Measurements from ENCODE around the gene ZIM2.
"Not testable (repeated sequence)": the region's sequence is repeated elsewhere in the genome, so short reads cannot be mapped to it uniquely, and the experiment has no call there.

ZIM2 gene

DNA sequence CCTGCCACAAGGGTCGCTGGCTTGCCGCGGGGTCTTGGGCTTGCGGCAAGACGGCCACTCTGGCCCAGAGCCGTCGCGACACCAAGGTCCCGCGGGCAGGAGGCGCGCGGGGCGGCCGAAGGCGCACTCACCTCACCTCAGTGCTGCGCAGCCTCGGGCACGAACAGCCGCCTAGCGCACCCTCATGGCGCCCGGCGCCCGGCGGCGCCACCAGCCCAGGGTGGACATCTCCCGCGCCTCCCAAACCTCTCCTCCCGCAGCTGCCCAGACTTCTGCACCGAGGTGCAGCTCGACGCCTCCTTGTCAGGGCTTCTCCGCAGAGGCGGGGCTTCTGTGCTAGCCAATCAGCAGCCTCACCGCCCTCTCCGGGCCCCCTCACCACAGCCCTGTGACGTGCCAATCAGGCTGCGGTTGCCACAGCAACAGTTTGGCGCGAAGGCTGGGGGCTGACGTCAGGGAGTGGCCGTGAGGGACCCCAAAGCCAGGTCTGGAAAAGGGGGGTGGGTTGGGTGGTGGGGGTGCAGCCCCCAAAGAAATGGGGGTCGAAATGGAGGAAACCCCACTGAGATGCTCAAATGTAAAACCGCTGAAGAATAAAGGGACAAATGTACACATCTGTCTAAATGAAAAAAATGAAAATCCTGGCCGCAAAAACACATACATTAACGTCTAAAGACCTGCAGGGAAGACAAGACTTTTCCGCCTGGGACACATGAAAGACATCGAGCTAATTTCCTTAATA lies at the start of gene ZIM2, which contains the start of gene PEG3:
TSS of gene ZIM2 (minus strand) at position 276 of the 742 bp plus-strand sequence. CDS start 16,449 bp downstream, outside the sequence.
TSS of gene PEG3 (minus strand) at position 276 of the 742 bp plus-strand sequence. CDS start 16,071 bp downstream, outside the sequence.
- DNase-seq (ENCODE audit: low spot score) = no peak

DNA sequence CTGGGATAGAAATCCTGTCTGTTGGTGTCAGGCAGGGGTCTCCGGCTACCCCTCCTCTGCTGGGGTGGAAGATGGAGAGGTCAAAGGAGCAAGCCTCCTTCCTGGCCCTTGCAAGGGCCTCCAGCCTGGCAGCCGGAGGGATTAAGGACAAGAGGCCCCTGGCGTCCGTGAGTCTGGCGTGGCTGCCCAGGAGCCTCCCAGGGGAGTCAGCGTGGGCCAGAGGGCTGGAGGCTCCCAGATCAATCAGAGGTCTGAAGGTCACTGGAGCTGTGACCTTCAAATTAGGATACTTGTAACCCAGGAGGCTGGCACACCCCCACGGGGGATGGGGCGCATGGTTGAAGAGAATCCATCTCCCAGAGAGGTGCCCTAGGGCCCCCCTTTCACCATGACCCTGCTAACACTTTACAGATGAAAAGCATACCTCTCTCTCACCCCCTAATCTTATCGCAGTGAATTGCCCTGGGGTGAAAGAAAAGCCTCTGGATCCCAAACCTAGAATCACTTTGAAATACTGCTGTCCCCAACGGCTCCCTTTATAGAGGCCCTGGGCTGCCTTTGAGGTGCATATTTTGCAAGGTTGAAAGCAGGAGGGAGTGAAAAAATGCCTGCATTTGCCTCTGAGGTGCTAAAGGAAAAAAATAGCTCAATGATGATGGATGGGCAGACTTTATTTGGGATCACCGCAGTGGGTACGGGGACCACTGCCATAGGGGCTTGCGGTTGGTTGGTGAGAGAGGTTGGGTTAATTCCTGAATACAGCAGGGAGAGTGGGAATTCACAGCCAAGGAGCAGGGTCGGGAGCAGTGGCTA lies 44.9 kb upstream of the ZIM2 start:
- DNase-seq (ENCODE audit: low spot score) = no peak

DNA sequence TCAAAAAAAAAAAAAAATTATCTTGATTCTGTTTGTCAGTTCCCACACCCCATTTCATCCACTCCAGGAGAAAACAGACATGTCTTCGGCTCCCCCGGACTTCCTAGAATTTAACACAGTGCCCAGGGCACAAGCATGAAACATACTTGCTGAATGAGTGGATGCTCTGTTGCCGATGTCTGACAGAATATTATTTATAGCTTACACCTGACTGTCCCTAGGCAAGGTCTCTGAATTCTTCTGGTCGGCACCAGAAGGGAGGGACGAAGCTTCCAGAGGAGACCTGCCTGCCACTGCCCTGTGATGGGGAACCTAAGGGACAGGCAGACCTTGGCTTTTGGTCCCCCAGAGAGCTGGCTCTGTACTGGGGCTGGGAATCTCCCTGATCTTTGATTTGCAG lies 43.9 kb upstream of the ZIM2 start:
- no peak for DNase-seq (ENCODE audit: low spot score)

DNA sequence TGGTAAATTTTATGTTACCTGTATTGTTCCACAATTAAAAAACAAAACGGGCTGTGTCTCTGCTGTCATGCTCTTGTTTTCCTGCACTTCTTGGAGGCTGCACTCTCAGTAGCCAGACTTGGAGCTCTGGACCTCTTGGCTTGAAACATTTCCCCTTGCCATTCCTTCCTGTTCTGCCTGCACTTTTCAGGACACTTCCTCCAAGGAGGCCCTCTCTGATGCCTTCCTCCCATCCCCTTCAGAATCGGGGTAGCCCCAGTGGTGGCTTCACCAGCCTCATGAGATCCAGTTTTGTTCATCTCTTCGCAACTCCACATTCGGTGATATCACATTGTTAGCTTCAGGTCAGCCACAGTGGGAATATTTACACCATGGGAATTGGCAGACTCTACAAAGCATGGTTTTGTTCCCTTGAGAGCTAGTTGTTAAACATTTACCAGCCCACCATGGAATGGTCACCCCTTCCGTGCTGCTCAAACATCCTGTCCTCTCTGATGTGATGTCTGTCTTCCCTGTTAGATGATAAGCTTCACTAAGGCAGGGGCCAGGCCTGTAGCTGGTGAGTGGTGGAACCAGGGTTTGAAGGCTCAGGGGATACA lies 40.2 kb upstream of the ZIM2 start:
- no peak for DNase-seq (ENCODE audit: low spot score)

DNA sequence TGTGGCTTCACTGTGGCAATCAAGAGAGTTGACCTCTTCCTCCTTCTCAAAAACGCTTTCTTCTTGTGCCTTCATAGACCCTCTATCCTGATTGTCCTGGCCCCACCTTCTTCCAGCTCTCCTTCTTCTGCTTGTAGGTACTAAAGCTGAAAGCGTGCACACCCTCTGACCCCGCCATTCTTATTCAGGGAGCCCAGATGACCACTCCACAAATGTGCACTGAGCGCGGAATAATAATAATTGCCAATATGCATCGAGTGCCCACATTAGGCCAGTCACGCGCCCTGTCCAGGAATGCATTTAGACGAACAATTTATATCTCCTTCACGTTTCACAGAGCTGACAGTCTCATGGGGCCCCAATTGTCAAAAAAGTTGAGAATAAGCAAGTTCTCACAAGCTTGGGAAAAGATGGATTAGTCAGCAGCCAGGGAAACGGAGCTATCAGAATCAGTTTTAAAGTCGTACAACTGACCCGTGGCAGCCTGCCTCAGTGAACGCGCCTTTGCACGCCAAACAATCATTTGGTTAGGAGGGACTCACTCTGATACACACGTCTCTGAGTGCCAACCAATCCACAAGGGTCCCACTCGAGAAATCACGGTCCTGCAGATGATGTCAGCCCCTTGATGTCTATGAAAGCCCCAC lies 36.7 kb upstream of the ZIM2 start:
- DNase-seq (ENCODE audit: low spot score) = no peak

DNA sequence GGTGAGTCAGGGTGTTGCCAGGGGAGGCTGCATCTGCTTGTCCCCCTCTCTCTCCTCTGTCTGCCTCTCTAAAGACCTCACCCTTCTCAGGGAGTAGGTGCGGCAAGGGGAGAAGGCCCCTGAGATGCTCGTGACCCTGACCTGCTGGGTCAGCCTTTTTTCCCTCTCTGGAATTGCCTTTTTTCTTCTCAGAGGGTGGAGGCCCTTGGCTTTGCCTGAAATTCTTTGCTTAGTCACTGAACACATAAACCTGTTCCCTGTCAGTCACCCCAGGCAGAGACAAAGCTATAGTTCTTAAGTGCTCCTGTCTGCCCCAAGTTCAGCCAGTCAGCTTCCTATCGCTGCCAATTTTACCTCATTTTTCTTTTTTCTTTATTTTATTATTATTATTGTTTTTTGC lies 35.2 kb upstream of the ZIM2 start:
- DNase-seq (ENCODE audit: low spot score) = no peak

DNA sequence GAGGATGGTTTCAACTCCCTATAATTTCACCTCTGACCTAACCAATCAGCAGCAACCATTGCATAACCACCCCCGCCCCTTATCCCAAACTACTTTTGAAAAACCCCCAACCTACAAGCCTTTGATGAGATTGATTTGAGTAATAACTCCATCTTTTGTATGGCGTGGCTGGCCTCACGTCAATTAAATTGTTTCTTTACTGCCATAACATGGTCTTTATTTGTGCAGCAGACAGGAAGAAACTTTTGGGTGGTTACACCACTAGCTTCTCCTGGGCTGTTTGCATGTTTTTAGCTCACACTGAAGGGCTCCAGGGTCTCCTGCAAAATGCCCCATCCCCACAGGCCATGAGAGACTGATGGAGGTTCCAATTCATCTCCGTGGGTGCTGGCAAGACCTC lies 34.0 kb upstream of the ZIM2 start:
- no peak for DNase-seq (ENCODE audit: low spot score)

DNA sequence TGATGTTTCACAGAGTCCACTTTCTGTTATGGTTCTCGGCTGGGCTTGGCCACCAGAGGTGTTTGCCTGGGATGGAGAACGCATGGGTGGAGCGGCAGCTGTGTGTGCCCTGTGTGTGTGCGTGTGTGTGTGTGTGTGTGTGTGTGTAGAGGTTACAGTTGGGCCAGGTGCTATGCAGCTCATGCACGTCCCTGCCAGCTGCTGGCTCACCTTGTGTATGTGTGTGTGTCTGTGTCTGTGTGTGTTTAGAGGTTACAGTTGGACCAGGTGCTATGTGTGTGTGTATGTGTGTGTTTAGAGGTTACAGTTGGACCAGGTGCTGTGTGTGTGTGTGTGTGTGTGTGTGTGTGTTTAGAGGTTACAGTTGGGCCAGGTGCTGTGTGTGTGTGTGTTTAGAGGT lies 33.0 kb upstream of the ZIM2 start:
- no peak for DNase-seq (ENCODE audit: low spot score)

DNA sequence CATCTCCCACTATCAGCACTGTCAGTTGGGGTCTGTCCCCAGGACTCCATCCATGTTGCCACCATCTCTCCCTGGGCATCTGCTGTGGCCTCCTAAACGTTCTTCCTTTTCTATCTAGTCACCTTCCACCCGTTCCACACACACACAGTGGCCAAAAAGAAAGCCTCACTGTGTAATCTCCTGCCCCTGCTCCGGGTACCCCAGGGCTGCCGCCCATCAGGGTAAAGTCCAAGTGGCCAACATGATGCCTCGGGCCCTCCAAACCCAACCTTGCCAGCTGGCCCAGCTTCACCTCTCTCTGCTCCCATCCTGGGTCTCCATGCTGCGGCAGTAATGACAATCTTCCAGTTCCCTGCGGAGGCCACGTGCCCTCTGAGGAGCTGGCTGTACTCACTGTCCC lies 29.4 kb upstream of the ZIM2 start:
- no peak for DNase-seq (ENCODE audit: low spot score)

DNA sequence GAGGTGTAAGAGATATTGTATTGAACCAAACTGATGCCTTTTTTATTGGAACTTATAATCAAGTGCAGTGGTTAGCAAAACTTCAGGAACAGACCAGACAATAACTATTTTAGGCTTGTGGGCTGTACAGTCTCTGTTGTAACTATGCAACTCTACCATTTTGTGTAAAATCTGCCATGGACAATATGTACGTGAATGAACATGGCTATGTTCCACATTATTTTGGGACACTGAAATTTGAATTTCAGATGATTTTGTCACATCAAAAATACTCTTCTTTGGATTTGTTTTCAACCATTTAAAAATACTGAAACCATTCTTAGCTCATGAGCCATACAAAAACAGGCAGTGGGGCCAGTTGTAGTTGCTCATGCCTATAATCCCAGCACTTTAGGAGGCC lies 27.9 kb upstream of the ZIM2 start:
- DNase-seq (ENCODE audit: low spot score) = no peak

DNA sequence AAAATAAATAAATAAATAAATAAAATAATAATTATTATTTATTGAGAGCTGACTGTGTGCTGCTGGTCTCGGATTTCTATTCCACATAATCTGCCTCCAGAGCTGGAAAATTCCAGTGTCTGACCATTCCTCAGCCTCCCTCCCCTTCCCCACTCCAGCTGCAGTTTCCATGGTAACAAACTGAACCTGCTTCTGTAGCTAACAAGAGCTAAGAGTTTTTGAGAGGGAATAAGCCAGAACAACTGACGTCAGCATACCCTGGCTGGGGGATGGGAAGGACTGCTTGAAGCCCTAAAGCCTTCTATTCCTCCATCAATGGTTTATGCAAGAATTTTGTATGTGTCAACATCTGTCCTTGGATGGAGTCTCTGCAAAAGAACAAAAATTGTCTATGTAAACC lies 26.0 kb upstream of the ZIM2 start:
- no peak for DNase-seq (ENCODE audit: low spot score)

DNA sequence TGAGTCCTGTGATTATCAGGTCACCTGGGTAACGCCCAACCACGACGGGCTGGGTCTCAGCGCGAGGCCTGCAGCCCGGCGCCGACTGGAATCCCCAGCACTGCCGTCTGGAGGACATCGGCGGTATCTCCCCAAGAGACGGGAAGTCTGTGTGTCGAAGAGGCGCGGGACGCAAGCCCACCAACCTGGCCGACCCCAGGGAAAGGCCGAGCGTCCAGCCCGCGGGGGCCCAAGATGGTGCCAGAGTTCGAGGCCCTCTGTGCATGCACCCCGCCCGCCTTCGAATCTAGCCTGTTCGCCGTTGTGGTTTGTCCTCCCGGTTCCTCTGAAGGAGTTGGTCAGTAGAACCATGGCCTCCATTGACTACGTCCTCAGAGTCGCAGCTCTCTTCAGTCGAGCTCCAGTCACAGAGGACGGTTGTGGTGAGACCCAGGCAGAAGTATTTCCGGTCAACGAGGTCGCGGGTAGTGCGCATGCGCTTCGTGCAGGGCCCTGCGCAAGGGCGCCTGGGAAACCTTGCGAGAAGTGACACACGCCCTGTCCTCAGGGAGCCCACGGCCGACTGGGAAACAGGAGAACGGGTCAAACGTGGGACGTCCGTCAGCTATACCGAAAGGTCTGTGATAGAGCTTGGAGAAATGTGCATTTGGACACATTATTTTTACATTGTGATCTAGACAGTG lies 24.1 kb upstream of the ZIM2 start:
- DNase-seq (ENCODE audit: low spot score) = no peak

DNA sequence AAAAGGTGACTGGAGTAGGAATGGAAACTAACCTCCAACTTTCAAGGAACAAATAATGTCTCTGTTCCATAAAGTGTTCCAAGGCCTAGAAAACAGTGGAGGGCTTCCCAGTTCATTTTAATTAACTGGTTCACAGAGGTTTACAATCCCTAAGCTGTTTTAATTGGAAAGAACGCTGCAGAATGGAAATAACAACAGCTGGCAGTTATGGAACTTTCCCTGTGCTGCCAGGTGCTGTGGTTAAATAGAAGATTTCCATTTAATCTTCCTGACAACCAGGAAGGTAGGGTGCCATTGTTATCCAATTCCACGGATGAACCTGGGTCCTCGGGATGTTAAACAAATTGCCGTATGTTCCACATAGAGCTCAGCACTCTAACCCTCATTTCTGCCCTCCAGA lies 22.2 kb upstream of the ZIM2 start:
- no peak for DNase-seq (ENCODE audit: low spot score)

DNA sequence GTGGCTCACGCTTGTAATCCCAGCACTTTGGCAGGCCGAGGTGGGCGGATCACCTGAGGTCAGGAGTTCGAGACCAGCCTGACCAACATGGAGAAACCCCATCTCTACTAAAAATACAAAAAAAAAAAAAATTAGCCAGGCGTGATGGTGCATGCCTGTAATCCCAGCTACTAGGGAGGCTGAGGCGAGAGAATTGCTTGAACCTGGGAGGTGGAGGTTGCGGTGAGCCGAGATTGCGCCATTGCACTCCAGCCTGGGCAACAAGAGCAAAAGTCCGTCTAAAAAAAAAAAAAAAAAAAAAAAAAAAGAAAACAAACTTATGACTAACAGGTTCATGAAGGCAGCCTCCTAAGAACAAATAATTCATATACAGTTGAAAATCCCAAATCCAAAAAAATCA lies 19.9 kb upstream of the ZIM2 start:
- not testable (repeated sequence) for DNase-seq (ENCODE audit: low spot score)

DNA sequence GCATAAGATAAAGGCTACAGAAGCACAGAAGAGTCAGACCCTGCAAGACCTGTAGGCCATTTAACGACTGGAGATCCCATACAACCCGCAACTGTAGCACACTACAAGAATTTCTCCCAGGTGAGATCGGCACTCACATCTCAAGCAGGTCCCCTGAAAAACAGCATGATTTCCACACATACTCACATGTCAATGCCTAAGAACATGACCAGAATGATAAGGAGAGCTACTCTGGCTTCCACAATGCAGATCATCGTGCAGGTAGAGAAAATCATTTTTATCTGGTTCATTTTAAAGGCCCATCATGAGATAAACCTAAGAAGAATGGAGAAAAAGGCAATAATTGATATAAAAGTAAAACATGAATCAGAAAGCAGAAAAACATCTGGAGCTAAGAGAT lies 17.5 kb upstream of the ZIM2 start:
- DNase-seq (ENCODE audit: low spot score) = no peak

DNA sequence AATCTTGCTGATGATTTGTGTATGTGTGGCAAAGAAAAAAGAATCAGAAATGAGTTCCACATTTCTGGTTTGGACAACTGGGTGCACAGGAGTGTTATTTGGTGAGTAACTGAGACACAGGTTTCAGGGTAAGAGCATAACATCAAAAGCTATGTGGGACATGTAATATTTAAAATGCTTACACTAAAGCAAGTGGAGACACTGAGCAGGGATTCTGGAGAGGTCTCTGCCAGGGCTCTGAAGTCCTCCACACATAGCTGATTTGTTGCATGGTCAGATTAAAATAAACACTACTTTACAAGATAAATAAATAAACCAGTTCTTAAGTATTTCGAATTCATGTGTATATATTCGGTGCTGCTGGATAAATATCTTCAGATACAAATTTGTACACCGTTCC lies 16.3 kb upstream of the ZIM2 start:
- DNase-seq (ENCODE audit: low spot score) = no peak

DNA sequence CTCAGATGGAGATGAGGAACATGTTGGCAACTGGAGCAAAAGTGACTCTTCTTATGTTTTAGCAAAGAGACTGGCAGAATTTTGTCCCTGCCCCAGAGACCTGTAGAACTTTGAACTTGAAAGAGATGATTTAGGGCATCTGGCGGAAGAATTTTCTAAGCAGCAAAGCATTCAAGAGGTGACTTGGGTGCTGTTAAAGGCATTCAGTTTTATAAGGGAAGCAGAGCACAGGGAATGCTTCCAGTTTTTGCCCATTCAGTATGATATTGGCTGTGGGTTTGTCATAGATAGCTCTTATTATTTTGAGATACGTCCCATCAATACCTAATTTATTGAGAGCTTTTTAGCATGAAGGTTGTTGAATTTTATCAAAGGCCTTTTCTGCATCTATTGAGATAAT lies 11.8 kb upstream of the ZIM2 start:
- not testable (repeated sequence) for DNase-seq (ENCODE audit: low spot score)

DNA sequence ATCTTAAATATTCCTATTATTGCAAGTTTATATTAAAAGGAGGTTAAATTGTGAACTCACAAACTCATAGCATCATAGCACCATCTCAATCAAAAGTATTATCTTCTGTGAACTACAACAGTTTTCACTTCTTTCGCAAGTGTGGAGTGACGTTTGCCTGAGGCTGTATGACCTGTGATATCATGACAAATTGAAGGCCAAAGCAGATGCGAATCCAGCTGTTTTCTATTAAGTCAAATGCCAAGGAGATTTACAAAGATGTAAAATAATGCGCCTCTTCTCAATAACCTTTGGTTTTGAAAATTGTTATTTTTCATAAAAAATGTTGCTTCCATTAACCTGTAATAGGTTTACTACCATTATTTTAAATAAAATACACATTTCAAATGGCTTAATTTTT lies 7.6 kb upstream of the ZIM2 start:
- no peak for DNase-seq (ENCODE audit: low spot score)

DNA sequence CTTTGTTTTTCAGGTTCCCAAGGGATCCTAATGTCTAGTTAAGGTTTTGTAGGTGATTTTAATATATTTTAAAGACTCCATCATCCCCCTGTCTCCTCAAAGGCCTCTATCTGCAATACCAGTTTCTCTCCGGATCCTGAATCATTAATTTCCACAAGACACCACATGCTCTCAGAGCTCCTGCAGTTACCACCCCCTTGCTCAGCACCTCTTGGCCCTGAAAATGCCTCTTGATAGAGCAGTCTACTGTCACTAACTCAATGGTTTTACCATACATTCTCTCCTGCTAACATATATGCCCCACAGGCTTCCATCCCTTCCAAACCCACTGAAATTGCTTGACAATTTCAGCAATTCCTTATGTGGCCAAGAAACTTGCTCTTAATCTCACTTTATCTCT lies 1.9 kb upstream of the ZIM2 start:
- DNase-seq (ENCODE audit: low spot score) = no peak

DNA sequence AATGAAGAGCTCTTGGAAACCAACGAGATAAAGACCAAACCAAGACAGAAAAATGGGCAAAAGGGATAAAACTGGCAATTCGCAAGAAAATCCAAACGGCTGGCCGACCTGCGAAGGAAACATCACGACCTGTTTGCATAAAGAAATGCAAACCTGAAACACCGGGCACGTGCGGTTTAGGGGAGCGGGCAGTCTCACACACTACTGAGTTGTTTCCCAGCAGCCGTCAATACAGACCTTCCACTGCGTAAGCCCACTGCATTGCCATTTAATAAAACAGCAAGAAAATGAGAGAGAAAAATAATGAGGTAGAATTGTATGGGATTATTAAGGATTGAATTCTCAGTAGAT lies 642 bp upstream of the ZIM2 start:
- DNase-seq (ENCODE audit: low spot score) = no peak

DNA sequence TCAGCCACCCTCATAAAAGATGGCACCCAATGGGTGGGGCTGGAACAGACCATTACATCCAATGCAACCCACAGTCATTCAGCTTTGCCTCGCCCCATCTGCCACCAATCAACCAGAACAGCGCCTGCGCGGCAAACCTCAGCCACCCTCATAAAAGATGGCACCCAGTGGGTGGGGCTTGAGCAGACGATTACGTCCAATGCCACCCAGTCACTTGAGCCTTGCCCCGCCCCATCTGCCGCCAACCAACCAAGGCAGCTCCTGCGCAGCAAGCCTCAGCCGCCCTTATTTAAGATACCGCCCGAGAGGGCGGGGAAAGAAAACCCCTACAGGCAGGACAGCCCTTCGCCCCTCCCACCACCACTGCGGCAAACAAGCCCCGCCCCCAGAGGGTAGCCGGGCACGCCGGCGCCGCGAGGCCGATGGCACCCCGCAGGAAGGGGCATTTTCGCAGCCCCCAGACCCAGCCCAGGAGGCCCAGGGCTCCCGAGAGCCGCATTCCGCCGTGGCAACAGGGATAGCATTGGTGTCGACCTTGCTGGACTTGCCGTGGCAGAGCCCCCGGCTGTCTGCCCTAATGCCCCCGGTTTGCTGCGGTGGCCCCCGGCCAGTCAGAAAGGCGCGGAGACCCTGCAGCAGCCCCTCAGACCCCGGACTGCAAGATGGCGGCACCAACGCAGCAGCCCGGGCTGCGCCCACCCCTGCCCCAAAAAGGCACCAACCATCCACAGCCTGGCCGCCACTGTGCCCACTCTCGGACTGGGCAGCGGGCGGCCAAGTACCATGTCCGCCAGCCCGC lies 675 bp downstream of the ZIM2 start:
- no peak for DNase-seq (ENCODE audit: low spot score)

All from LoVo (cell line).